ENCODE results near the gene DUS3L.
A peak's percentile ranks its signal among the peaks of the same experiment; 100 is the strongest.
"Not testable (repeated sequence)": the region's sequence is repeated elsewhere in the genome, so short reads cannot be mapped to it uniquely, and the experiment has no call there.

DUS3L gene

DNA sequence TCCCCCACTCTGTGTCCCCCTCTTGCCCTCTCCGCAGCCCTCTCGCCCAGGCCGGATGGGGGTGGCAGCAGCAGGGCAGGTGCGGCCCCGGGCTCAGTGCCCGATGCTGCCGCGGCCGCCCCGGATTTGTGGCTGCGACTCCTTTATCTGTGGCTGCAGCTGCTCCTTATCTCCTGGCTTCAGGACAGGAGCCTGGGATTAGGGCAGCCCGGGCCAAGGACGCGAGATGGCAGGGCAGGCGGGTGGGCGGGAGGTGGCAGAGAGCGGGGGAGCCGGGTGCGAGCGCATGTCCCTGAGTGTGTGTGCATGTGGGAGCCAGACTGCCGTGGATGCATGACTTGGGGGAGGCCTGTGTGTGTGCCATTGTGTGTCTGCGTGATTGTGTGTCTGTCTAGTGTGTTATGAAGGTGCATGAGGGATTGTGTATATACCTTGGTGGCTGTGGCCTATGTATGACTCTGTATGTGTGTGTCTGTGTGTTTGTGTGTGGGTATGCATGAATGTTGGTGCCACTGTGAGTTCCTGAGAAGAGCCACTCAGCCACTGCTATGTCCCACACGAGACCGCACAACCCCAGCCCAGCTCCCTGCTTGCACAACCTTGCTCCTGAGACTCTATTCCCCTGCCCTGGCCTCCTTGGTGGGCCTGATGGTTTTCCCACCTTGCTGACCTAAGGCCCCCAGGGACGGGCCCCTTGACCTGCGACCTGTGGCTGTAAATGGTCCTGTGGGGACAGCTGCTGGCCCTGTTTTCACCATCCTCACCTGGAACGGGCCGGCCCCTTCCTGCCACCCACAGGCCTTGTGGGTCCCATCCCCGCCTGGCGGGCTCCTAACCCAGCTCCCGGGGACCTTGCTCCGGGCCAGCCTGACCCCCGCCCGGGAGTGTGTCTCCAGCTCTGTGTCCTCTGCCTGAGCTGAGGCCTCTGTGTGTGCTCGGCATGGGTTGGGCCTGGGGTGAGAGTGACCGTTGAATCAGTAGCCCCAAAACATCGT is 8.6 kb upstream of the DUS3L start:
- no peak for DNase-seq

DNA sequence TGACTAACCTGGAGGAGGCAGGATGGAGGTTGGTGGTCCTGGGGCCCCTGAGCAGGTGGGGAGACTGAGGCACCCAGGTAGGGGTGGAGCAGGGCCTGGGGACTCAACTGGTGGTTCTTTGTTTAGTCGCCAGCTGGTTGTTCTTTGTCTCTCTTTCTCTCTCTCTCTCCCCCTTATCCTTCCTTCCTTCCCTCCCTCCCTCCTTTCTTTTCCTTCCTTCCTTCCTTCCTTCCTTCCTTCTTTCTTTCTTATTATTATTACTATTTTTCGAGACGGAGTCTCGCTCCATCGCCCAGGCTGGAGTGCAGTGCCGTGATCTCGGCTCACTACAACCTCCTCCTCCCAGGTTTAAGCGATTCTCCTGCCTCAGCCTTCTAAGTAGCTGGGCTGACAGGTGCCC is 7.3 kb upstream of the DUS3L start:
- no peak for DNase-seq

DNA sequence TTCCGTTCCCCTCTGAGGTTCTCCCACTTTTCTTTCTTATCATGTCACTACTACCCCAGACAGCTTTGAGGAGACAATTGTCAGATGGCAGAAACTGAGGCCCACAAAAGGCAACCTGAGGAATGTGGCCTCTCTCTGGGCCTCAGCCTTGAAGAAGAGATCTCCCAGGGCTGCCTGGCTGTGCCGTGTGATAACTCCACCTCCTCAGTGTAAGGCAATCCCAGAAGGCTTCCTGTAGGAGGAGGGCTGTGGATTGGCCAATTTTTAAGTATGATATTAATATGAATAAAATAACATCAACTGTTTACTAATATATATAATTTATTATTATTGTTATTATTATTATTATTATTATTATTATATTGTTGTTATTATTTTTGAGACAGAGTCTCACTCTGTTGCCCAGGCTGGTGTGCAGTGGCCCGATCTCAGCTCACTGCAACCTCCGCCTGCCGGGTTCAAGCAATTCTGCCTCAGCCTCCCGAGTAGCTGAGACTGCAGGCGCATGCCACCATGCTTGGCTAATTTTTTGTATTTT is 4.5 kb upstream of the DUS3L start:
- no peak for DNase-seq

DNA sequence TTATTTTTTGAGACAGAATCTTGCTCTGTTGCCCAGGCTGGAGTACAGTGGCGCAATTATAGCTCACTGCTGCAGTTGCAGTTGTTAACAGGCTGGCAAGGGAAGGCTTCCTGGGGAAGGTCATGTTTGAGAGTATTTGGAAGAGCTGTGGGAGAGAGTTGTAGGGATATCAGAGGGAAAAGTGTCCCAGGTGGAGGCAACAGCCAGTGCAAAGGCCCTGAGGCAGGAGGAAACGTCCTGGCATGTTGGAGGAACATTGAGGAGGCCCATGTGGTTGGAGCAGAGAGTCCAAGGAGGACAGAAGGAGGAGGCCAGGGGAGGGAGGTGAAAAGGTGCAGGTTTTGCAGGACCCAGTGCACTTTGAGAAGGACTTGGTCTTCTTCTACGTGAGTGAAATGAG is 2.2 kb upstream of the DUS3L start:
- DNase-seq = no peak

DNA sequence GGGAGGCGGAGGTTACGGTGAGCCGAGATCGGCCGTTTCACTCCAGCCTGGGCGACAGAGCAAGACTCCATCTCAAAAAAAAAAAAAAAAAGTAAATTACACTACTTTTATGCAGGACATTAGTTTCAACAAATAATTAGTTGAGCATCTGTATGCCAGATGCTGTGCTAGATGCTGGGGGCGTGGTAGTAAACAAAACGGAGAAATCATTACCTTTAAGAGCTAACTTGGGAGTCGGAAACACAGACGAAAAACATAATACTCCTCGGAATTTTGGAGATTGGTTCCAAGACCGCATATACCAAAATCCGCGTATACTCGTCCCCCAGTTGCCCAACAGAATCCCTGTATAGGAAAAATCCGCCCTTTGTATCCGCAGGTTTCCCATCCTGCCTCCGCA is 1.3 kb upstream of the DUS3L start:
- DNase-seq = no peak

DNA sequence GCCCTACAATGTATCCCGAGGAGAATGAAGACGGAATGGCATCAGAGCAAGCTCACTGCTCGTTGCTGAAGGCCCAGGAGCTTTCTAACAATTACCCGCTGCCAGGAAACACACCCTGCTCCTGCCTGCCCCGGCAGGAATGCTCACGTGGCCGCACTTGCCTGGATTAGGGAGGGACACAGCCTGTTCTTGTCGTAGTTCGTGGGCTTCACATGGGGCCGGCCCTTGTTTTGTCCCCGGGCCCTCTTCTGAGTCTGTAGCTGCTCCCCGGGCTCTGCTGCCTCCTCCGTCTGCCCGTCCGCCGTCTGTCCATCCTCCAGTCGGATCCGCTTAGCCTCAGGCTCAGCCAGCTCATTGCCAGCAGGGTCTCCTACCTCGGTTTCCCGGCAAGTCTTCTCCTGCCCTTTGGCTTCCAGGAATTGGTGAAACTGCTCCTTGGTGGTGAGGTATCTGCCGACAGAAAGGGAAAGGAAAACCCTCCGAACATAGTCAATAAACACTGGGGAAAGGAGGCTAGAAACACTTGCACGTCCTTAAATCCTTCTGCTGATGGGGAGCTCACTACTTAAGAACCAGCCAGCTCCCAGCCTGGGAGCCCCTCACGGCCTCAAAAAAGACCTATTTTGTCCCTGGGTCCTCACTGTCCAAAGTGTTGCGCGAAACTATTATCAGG is 941 bp downstream of the DUS3L start:
- no peak for DNase-seq

DNA sequence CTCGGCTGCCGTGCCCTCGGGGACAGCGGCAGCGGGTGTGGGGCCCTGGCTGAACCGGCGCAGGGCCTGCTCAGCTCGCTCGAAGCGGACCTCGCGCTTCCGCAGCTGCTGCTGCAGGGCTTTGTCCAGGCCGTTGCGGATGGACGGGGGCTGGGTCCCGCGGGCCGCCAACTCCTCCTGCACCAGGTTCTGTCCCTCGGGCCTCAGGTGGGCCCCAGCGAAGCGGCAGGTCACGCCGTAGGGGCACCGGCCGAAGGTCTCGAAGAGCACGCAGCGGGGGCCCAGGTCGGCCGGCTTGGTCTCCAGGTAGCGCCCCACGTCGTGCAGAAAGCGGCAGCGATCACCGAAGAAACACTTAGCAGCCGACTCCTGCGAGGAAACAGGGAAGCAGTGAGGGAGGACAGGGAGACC is 1.6 kb downstream of the DUS3L start:
- no peak for DNase-seq

DNA sequence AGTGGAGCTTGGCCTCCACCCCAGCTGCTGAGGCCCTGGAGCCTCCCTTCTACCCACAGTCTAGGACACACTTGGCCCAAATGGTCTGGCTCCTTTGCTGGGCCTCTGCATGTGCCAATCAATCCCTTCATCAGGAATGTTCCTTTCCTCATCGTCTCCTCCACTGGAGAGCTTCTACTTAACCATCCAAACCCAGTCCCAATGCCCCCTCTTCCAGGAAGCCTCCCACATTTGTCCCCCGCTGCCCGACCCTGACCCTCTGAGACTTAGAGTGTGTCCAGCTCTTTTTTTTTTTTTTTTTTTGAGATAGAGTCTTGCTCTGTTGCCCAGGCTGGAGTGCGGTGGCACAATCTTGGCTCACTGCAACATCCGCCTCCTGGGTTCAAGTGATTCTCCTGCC is 2.5 kb downstream of the DUS3L start:
- no peak for DNase-seq

DNA sequence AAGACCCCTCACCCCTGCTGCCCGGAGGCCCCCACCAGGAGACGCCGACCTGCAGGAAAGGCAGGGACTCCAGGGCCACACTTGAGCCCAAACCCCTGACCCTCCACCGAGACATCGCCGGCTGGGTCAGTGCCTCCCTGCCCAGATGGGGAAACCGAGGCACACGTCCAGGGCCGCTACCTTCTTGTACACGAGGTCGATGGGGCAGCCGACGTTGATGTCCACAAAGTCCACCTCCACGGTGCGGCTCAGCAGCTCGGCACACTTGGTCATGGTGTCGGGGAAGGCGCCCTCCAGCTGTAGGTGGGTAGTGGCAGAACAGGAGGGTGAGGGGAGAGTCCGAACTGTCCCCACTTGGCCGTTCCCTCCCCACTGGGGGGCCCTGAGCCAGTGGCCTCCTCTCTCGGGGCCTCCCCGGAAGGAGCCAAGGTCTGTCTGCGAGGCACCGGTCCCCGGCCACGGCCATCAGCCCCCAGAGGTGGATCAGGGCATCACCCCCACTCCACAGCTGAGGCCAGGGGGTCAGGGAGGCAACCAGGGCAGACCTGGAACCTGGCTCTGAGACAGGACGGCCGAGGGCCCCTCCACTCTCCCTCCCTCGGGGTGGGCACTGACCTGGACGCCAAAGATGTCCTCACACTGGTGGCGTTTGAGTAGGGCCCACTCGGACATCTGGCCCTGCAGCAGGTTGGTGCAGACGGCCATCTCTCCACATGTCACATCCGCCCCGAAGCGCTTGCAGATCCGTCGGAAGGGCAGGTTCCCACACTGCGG is 3.4 kb downstream of the DUS3L start:
- no peak for DNase-seq

DNA sequence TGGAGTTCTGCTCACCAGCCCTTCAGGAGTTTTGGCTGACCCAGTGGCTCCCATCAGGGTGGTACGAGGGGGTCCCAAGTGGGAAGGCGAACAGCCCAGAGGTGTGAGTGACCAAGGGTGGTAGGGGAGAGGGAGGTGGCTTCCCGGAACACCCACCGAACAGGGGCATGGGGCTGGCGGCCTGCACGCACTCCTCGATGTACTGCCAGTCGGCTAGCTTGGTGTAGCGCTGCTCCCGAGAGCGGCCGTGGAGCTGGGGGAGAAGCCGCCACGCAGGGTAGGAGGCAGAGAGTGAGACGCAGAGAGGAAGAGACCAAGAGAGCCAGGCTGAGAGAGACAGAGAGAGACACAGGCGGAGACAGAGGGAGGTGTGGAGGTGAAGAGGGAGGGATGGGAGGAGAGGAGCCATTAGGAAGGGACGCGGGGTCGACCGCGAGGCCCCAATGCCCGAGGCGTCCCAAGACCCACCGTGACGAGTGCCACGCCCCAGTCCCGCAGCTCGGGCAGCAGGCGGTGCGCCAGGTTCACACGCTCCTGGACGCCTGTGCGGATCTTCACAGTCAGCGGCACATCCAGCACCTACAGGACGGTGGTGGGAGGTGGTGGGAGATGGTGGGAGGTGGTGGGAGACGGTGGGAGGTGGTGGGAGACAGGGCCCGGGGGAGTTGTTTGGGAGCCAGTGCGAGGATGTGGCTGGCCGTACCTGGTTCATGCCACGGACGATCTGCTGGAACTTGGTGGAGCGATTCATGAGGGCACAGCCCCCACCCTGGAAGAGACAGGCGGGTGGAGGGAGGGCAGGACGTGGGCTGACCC is 4.2 kb downstream of the DUS3L start:
- no peak for DNase-seq

DNA sequence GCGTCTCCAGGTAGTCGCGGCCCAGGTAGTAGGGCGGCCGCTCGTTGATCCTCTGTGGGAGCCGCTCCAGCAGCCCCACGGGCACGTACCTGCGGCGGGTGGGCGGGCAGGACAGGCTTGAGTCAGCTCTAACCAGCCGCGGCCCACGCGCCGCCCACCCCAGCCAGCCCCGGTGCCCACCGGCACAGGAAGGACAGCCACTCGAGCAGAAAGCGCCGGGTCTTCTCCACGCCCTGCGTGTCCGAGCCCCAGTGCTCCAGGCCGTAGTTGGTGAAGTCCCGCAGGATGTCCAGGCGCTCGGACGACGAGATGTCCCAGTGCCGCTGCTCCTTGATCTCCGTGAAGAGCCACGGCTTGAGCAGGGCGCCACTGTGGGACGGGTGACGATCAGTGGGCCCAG is 5.5 kb downstream of the DUS3L start:
- DNase-seq = no peak

DNA sequence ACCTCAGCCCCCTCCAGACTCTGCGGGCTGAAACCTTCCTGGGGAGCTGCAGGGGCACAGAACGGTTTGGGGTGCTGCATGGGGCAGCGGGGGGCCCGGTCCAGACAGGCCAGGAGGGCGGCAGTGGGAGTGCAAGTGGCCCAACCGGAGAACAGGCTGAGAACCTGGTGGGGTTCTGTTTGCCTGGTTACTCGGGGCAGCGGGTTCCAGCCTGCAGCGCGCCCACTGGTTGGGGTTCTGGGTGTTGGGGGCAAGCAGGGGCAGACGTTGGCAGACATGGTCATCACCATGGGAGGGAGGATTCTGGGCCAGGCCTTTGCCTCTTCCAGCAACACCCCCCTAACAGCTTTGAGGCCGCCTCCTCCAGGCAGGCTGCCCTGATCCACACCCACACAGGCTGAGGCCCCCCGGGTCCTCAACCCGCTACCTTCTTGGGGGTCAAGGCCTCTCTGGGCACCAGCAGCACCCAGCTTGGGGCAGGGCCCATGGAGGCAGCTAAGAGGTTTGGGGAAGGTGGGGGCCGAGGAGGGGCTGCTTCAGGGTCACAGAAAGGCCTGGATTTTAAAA is 6.3 kb downstream of the DUS3L start, which contains the start of gene PRR22:
PRR22 (minus strand) TSS at position 166 of the 567 bp plus-strand sequence; CDS start at position 80, 86 bp downstream.
- no peak for DNase-seq

DNA sequence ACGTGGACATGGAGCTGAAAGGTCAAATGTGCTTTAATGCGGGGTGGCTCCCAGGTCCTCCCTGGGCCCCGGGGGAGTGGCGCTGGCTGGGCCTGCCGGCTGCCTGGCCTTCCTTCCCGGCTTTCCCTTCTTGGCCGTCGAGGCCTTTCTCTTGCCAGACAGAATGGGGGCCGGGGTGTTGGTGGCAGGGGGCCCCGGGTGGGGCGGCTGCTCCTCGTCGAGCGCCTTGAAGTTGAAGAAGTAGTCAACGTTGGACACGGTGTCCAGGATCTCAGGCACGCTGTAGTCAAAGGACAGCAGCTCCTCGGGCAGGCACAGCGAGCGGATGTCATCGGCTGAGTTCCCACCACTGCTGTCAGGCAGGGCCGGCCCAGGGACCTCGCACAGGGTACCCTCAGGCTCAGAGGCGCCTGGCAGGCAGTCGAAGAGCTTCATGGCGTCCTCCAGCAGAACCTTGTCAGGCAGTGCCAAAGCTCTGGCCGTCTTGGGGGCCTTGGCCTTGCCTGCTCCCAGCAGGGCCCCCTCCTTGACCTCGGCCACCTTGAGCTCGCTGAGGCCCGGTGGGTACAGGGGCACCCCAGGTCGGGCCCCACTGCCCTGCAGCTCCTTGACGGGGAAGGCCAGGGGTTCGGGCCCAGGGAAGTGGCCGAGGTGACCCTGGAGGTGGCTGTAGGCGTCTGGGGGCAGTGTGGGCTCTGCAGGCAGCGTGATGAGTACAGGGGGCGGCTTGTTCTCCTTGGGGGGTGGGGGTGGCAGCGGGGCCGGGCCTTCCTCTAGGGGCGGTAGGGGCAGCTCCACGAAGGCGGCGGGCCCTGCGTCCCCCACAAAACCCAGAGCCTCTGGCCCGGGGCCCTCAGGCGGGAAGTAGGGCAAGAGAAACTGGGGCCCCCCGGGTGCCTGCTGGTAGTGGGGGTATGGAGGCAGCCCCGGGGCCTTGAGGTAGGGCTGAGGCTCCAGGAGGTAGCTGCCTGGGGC is 7.7 kb downstream of the DUS3L start:
- no peak for DNase-seq

DNA sequence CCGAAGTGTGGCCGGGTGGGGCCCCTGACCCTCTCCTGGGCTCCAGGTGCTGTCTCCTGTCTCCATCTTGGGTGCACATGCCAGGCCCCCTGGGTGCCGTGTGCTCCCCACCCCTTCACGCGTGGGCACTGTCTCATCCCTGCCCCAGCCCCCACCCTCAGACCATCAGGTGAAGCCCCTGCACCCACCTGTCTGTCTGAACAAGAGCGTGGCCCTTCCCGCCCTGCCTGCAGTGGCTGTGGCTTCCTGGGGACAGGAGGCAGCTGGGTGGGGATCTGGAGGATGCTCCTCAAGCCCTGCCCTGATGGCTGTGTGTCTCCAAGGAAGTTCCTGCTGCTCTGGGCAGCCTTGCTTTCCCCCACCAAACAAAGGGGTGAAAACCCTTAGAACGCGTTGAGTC is 8.6 kb downstream of the DUS3L start:
- DNase-seq = no peak

DNA sequence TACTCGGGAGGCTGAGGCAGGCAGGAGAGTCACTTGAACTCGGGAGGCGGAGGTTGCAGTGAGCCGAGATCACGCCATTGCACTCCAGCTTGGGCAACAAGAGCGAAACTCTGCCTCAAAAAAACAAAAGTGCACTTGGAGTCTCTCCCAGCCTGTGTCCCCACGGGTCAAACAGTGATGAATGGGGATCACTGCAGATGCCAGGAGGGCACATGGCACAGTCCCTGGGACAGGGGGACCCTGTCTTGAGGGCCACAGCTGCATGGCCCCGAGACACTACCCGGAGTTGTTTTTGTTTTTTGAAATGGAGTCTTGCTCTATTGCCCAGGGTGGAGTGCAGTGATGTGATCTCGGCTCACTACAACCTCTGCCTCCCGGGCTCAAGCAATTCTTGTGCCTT is 10.0 kb downstream of the DUS3L start:
- DNase-seq = not testable (repeated sequence)

DNA sequence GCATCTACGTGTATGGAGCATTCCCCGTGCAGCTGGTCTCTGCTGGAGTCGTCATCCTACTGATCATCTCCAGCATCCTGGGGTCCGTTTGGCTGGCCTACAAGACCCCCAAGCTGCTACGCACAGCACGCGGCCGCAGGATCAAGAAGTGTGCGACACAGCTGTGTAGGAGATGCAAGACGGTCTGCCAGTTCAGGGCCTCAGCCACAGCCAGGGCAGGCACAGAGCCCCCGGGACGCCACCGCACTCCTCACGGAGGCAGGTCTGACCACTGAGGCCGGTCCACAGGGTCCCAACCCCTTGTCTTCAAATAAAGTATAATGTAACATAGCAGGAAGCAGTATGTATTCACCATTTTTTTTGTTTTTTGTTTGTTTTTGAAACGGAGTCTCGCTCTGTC is 12.6 kb downstream of the DUS3L start:
- no peak for DNase-seq

DNA sequence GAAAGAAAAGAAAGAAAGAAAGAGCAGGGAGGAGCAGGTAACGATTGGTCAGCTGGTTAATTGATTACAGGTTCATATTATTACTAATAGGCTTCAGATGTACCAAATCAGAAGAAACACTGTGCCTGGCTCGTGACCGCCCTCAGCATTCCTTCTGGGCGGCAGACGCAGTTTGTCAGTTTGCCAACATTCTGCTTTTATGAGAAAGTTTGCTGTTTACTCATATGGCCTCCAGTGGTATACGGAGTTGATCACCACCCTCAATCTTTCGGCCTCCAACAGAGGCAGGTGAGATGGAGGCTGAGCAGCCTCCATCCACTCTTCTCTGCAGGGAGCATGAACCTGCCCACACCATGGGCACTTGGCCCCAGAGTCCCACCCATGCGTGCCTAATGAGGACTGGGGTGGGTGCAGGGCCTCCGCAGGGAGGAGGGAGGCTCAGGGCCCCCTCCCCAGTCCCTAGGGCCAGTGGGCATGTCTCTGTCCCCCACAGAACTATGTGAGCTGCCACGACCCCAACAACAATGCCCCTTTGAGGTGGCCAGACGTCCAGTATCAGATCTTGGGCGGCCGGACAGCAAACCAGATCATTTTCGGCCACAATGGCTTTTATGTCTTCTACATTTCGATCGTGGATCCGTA is 15.2 kb downstream of the DUS3L start:
- peak; percentile 74 for DNase-seq

DNA sequence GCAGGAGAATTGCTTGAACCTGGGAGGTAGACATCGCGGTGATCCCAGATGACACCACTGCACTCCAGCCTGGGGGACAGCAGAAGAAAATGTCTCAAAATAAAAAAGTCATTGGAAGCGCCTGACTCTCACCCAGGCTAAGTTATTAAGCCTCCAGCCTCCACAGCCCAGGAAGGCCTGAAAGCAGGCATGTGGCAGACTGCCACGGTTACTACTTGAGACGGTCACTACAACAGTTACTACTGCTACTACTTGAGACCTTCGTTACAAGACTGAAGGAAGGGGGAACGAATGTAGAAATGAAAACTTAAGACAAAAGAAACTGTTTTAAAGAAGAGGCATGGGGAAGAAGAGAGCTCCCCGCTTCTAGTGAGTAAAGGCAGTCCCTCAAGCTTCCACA is 16.0 kb downstream of the DUS3L start:
- DNase-seq = no peak

DNA sequence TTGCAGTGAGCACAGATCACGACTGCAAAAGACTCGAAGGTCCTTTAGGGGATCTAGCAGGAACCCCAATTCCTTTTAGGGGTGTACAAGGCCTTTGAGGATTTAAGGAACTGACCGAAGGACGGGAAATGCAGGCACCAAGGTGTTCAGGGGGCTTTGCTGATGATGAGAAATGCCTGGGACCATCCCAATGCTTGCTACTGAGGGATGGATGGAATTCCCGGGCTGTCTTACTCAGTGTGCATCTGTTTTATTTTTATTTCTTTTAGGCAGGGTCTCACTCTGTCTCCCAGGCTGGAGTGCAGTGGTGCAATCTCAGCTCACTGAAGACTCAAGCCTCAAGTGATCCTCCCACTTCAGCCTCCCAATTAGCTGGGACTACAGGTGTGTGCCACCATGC is 17.7 kb downstream of the DUS3L start:
- no peak for DNase-seq

DNA sequence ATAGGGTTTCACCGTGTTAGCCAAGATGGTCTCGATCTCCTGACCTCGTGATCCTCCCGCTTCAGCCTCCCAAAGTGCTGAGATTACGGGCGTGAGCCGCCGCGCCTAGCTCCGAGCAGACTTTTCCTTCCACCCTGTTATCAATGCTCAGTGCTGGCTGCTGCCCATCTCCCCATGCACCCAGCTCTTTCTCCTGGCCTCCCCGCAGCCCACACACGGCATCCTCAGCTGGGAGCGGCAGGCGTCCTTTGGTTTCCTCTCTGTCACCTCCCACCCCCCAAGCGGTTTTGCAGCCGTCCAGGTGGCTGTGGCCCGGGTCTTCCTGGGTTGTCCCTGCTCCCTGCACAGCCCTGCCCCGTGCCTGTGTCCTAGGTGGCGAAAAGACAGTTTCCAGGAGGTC is 18.5 kb downstream of the DUS3L start:
- no peak for DNase-seq

Data from fibroblast of skin of scalp (primary cell).